BE2C (cell line): ENCODE measurements around the gene STK38L.

Experiments used
- DNase-seq: peaks from one replicate; pipeline ENCODE4 v3.0.0-alpha.2; 2020
- H3K27me3 ChIP-seq: fragments of 250-450 bp; sonication (Bioruptor Pico); 2 replicates; pipeline ENCODE4 v1.5.1; 2020; ENCODE audit warnings: mild to moderate bottlenecking
- H3K36me3 ChIP-seq: fragments of 250-450 bp; sonication (Bioruptor Pico); 2 replicates; pipeline ENCODE4 v1.5.1; 2020; ENCODE audit warnings: mild to moderate bottlenecking
- H3K4me1 ChIP-seq: fragments of 250-450 bp; sonication (Bioruptor Pico); 2 replicates; pipeline ENCODE4 v1.5.1; 2020
- H3K4me3 ChIP-seq: 2 replicates; pipeline ENCODE4 v1.5.1; 2011; ENCODE audit warnings: low read depth, low read length
- H3K9me3 ChIP-seq: fragments of 250-450 bp; sonication (Bioruptor Pico); 2 replicates; pipeline ENCODE4 v1.5.1; 2020
- CTCF ChIP-seq: IDR thresholded peaks from 2 replicates; pipeline ENCODE4 v1.5.1; 2012; ENCODE audit warnings: mild to moderate bottlenecking, low read depth, low read length

STK38L gene

GRCh38 chr12:27366621-27367020, 122.5 kb downstream of the STK38L start:
- DNase-seq = no peak
- Histone ChIP-seq H3K9me3 (no peaks in the 10 kb centered on the region), H3K4me1 (no peaks in the 10 kb centered on the region), H3K27me3 (peaks cover 8% of the 10 kb centered on the region), H3K4me3 (no peak overlapping the region), H3K36me3 (no peaks in the 10 kb centered on the region)
- no peak for TF ChIP-seq CTCF

- Histone ChIP-seq H3K4me1 (no peaks in the 10 kb centered on the region), H3K4me3 (no peak overlapping the region), H3K9me3 (no peaks in the 10 kb centered on the region), H3K27me3 (peaks cover 5% of the 10 kb centered on the region), H3K36me3 (no peaks in the 10 kb centered on the region)
- no peak for DNase-seq
- no peak for TF ChIP-seq CTCF
These were observed 123.0 kb downstream of the STK38L start for GRCh38 chr12:27367078-27367477.
